ENCODE measurements around the gene CDC42BPG. TPM values are rescaled to one million over a fixed set of nuclear protein-coding genes. Genes with fewer than 3 reads are reported as not detected.

The CDC42BPG gene
- total and polyA plus RNA-seq, 3 donors from 2014 or later = 5.3 to 9.2 (median 7.6) TPM

GRCh38 chr11:64790205-64791095, 54.0 kb downstream of the CDC42BPG start:
- WGBS, 2 donors = 92 to 98% methylated on average over 11 to 25 of the region's 25 CpGs
- Histone ChIP-seq H3K36me3 (ENCODE audit: low read depth, missing control alignments) (no peaks in the 10 kb centered on the region), H3K9me3 (no peaks in the 10 kb centered on the region), H3K4me1 (peaks cover 6% of the 10 kb centered on the region), H3K27me3 (no peaks in the 10 kb centered on the region), H3K4me3 (no peak overlapping the region), H3K27ac (no peak overlapping the region)
- TF ChIP-seq POLR2A (IDR thresholded peaks at IDR 0.05) = no peak
- no peak for TF ChIP-seq CTCF (IDR thresholded peaks at IDR 0.05)
- intact Hi-C loops (cut with DNase I; ENCODE audit: low total_unique reads) = no loop called here
- DNase-seq = no peak

- Histone ChIP-seq H3K36me3 (ENCODE audit: low read depth, missing control alignments) (no peaks in the 10 kb centered on the region), H3K4me3 (no peak overlapping the region), H3K4me1 (peaks cover 6% of the 10 kb centered on the region), H3K27me3 (no peaks in the 10 kb centered on the region), H3K27ac (no peak overlapping the region), H3K9me3 (no peaks in the 10 kb centered on the region)
- no peak for TF ChIP-seq CTCF (IDR thresholded peaks at IDR 0.05)
- no peak for TF ChIP-seq POLR2A (IDR thresholded peaks at IDR 0.05)
- 89 to 90% methylated on average over 6 to 15 of the region's 15 CpGs for WGBS, 2 donors
- intact Hi-C loops (cut with DNase I; ENCODE audit: low total_unique reads) = no loop called here
- no peak for DNase-seq
Observed at GRCh38 chr11:64789331-64790204, 54.9 kb downstream of the CDC42BPG start.

- TF ChIP-seq POLR2A (IDR thresholded peaks at IDR 0.05) = no peak
- no peak for TF ChIP-seq CTCF (IDR thresholded peaks at IDR 0.05)
- H3K27ac ChIP-seq = no peak overlapping the region
- DNase-seq = no peak
Observed at GRCh38 chr11:64788321-64789215, 55.9 kb downstream of the CDC42BPG start.

GRCh38 chr11:64787526-64788320, 56.7 kb downstream of the CDC42BPG start:
- intact Hi-C loops (cut with DNase I; ENCODE audit: low total_unique reads) = no loop called here
- no peaks in the 10 kb centered on the region for H3K36me3 ChIP-seq (ENCODE audit: low read depth, missing control alignments)
- DNase-seq = peak; percentile 77
- no peaks in the 10 kb centered on the region for H3K4me1 ChIP-seq
- no peaks in the 10 kb centered on the region for H3K27me3 ChIP-seq
- H3K9me3 ChIP-seq = no peaks in the 10 kb centered on the region
- no peak overlapping the region for H3K27ac ChIP-seq
- WGBS, 2 donors = 52 to 55% methylated on average over 15 of the region's 15 CpGs
- TF ChIP-seq POLR2A (IDR thresholded peaks at IDR 0.05) (no peak), CTCF (IDR thresholded peaks at IDR 0.05) (peak; percentile 31 to 64 (median 54))
- no peak overlapping the region for H3K4me3 ChIP-seq

More at GRCh38 chr11:64788321-64789215, 55.9 kb downstream of the CDC42BPG start:
- Histone ChIP-seq H3K4me1 (peaks cover 2% of the 10 kb centered on the region), H3K27me3 (no peaks in the 10 kb centered on the region), H3K9me3 (no peaks in the 10 kb centered on the region), H3K4me3 (no peak overlapping the region), H3K36me3 (ENCODE audit: low read depth, missing control alignments) (no peaks in the 10 kb centered on the region)
- 80 to 82% methylated on average over 4 to 9 of the region's 9 CpGs for WGBS, 2 donors
- intact Hi-C loops (cut with DNase I; ENCODE audit: low total_unique reads) = no loop called here
